NB4 (cell line): Measurements from ENCODE around the gene ACKR1.

ENCODE experiments used
- DNase-seq: peaks from one replicate; pipeline ENCODE4 v3.0.0; 2010; ENCODE audit warnings: low read depth
- H3K4me3 ChIP-seq: one replicate; pipeline ENCODE4 v1.5.1; 2011; ENCODE audit warnings: mild to moderate bottlenecking, low read depth, low read length, moderate library complexity
- MYC ChIP-seq: IDR thresholded peaks from 2 replicates; pipeline ENCODE4 v1.6.1; 2011; ENCODE audit warnings: low read depth, low read length
- POLR2A ChIP-seq: IDR thresholded peaks from 2 replicates; pipeline ENCODE4 v1.6.1; 2011; ENCODE audit warnings: mild to moderate bottlenecking; ENCODE audit not compliant: insufficient read length; ENCODE audit errors: extremely low read depth
- TF ChIP-seq, protein P1 (sequence below): IDR thresholded peaks from one replicate; pipeline ENCODE4 v1.5.1; 2012; ENCODE audit warnings: low read depth, low read length
- TF ChIP-seq, protein P2 (sequence below): IDR thresholded peaks from 2 replicates; pipeline ENCODE4 v1.6.1; 2011; ENCODE audit warnings: low read depth, low read length

ACKR1 gene

DNA sequence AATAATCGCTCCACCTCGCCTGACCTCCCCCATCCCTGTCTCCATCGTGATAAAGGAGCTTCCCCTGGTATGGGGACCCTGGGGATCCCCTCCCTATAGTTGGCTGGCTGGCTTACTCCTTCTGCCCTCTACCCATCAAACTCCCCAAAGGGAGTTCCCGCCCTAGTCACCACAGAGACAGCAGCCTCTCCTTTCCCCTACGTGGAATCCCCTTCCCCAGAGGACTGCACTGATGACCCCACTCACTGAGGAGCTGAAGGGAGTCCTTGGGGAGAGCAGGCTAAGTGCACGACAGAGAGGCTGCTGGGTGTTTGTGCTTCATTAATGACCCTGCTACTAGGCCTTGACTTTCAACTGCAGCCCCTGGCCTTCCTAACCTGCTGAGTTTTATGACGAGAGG, 31.4 kb upstream of the ACKR1 start:
- TF ChIP-seq, protein P1, sequence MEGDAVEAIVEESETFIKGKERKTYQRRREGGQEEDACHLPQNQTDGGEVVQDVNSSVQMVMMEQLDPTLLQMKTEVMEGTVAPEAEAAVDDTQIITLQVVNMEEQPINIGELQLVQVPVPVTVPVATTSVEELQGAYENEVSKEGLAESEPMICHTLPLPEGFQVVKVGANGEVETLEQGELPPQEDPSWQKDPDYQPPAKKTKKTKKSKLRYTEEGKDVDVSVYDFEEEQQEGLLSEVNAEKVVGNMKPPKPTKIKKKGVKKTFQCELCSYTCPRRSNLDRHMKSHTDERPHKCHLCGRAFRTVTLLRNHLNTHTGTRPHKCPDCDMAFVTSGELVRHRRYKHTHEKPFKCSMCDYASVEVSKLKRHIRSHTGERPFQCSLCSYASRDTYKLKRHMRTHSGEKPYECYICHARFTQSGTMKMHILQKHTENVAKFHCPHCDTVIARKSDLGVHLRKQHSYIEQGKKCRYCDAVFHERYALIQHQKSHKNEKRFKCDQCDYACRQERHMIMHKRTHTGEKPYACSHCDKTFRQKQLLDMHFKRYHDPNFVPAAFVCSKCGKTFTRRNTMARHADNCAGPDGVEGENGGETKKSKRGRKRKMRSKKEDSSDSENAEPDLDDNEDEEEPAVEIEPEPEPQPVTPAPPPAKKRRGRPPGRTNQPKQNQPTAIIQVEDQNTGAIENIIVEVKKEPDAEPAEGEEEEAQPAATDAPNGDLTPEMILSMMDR: no peak
- TF ChIP-seq POLR2A (no peak), MYC (no peak)
- TF ChIP-seq, protein P2, sequence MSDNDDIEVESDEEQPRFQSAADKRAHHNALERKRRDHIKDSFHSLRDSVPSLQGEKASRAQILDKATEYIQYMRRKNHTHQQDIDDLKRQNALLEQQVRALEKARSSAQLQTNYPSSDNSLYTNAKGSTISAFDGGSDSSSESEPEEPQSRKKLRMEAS: no peak
- H3K4me3 ChIP-seq: no peak overlapping the region
- no peak for DNase-seq

DNA sequence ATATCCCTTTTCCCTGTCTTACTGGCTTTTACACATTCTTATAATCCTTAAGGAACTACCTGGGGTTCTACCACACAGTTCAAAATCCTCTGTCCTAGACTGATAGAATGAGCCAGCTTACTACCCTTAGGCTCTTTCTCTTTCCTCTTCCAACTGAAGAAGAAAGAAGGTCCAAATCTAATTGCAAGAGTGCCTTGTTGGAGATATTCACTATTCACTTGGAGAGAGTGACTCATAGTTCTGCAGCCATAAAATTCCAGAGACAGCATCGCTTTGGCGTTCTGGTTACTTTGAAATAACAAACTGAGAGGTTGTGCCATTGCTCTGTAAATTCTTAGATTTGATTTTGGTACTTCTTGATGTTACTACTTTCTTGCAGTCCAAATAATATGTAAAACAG, 29.1 kb upstream of the ACKR1 start:
- no peak for DNase-seq
- TF ChIP-seq MYC (no peak), POLR2A (no peak)
- TF ChIP-seq, protein P2: no peak
- TF ChIP-seq, protein P1: no peak
- no peak overlapping the region for H3K4me3 ChIP-seq

DNA sequence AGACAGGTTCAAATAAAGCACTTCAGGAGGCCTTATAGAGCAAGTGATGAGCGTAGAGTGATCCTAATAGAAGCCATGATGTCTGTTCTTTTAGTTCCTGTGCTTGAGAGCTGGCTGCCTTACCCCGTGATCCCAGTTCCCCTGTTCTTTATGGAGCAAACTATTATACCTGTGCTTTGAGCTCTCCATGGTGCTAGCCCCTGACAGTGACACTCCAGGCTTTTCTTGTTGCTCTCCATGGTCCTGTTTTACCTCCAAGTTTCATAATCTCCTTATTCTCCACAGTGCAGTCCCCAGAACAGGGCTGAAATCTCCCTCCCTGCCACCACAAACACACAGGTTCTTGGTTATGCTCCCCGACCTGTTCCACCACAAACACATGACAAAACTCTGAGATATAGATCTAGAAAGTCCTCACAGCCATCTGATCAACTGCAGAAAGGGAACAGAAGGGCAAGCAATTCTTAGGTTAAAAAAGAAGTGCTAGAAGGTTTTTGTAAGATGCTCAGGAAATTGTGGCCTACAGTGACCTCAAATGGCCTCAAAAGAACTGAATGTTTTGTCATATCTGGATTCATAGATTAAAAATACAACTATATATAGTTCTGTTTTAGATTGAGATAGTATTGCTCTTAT, 27.3 kb upstream of the ACKR1 start:
- TF ChIP-seq, protein P1: no peak
- TF ChIP-seq, protein P2: peak; percentile 74
- DNase-seq: peak; percentile 76
- H3K4me3 ChIP-seq: no peak overlapping the region

DNA sequence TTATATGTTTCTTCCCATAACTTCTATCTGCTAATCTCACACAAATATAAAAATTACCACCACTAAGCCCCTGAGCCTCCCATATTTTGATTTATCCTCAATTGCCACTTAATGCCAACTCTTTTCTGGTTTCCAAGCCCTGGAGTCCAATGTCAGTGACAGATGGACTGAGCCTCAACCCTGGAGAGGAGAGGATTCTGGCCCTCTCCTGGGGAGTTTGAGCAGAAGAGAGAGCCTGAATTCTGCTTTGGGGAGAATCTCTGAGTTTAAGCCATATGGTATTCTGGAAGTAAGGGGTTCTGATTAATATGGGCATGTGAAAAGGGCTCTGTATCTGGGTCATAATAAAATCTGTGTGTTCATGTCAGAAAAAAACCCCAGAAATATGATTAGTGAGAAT, 24.8 kb upstream of the ACKR1 start:
- DNase-seq: no peak
- TF ChIP-seq, protein P1: no peak
- H3K4me3 ChIP-seq: no peak overlapping the region

DNA sequence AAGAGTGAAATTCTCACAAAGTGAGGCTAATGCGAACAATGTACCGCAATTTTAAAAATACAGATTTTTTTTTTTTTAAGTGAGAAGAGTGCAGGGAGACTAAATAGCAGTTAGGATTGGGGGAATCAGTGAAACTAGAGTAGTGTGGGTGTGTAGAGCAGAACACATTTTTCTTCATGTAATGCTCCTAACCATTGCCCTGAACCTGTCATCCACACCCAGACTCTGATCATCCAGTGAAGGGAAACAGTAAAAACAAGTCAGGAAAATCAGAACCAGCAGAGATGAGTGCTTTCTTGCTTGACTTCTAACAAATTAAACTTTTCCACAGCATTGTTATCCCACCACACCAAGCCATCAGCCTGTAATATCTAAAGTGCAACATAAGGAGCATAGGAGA, 24.2 kb upstream of the ACKR1 start:
- TF ChIP-seq MYC: no peak
- TF ChIP-seq POLR2A: no peak
- TF ChIP-seq, protein P2: no peak
- TF ChIP-seq, protein P1: no peak

DNA sequence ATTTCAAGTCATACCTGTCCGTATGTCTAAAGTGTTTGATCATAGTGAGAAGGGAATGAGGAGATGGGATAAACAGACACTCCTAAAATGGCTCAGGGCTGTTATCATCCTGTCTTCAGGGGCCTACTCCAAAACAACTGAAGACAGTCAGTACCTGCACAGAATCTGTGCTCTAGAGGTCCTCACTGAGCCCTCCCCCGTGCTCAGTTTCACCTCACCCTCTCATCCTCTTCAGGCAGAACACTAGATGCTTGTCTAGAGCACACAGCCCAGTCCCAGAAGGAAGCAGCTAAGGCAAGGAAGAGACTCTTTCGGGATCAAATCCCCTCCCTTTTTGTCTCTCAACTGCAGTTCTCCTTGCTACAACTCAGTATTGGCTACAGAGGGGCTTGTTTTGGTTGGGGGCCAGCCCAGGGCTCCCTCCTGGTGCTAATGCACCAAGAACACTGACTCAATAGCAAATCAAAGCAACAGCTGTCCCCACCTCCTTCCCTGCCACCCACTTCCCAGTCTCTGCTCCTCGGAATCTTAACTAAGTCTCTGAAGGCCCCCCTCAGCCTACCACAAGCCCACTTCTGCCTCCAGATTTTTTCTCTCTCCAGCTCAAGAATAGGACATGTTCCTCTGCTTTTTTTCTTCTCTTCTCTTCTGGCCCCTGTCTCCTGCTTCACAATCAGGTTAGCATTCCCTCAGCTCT, 23.2 kb upstream of the ACKR1 start:
- no peak overlapping the region for H3K4me3 ChIP-seq
- no peak for TF ChIP-seq POLR2A
- TF ChIP-seq, protein P2: no peak
- TF ChIP-seq, protein P1: no peak
- TF ChIP-seq MYC: no peak
- no peak for DNase-seq

More for the DNA sequence above, 24.2 kb upstream of the ACKR1 start:
- H3K4me3 ChIP-seq: no peak overlapping the region
- DNase-seq: no peak
